Mesenchymal stem cell (in vitro differentiated cells and primary cell): ENCODE data around the gene DAG1.

Experiments used
- DNase-seq: peaks from one replicate; pipeline ENCODE4 v3.0.0-alpha.2; 2013
- H2AFZ ChIP-seq: one replicate; pipeline ENCODE4 v1.6.1; 2013; ENCODE audit warnings: low read depth, mild to moderate bottlenecking, control low read depth, inconsistent platforms, low read length, moderate library complexity
- H2AK5ac ChIP-seq: 2 replicates; pipeline ENCODE4 v1.6.1; 2013; ENCODE audit warnings: low read length, moderate library complexity, mild to moderate bottlenecking, inconsistent platforms; ENCODE audit not compliant: severe bottlenecking
- H2BK120ac ChIP-seq: one replicate; pipeline ENCODE4 v1.6.1; 2013; ENCODE audit warnings: low read depth, mild to moderate bottlenecking, inconsistent platforms, low read length, moderate library complexity
- H2BK12ac ChIP-seq, 2 experiments: one replicate each; pipeline ENCODE4 v1.6.1; 2013; ENCODE audit warnings: inconsistent platforms in 2 of 2, low read length in 2 of 2, mild to moderate bottlenecking in 2 of 2, moderate library complexity in 2 of 2, control low read depth in 1 of 2
- H2BK15ac ChIP-seq: one replicate; pipeline ENCODE4 v1.6.1; 2013; ENCODE audit warnings: mild to moderate bottlenecking, low read depth, inconsistent platforms; ENCODE audit not compliant: poor library complexity, severe bottlenecking
- H2BK5ac ChIP-seq: 2 replicates; pipeline ENCODE4 v1.6.1; 2013; ENCODE audit warnings: low read depth, mild to moderate bottlenecking, low read length, control low read depth, inconsistent platforms; ENCODE audit not compliant: poor library complexity, severe bottlenecking
- H3K14ac ChIP-seq, 2 experiments: one replicate each; pipeline ENCODE4 v1.6.1; 2013; ENCODE audit warnings: inconsistent platforms in 2 of 2, low read length in 2 of 2, control low read depth in 1 of 2, mild to moderate bottlenecking in 1 of 2, moderate library complexity in 1 of 2
- H3K18ac ChIP-seq, 2 experiments: one replicate each; pipeline ENCODE4 v1.6.1; 2013; ENCODE audit warnings: inconsistent platforms in 2 of 2, low read length in 2 of 2, control low read depth in 1 of 2, low read depth in 1 of 2, mild to moderate bottlenecking in 1 of 2
- H3K23ac ChIP-seq, 2 experiments: one replicate each; pipeline ENCODE4 v1.6.1; 2013; ENCODE audit warnings: inconsistent platforms in 2 of 2, low read length in 2 of 2, mild to moderate bottlenecking in 2 of 2, moderate library complexity in 2 of 2, control low read depth in 1 of 2
- H3K27ac ChIP-seq: 2 replicates; pipeline ENCODE4 v1.5.1; 2013; ENCODE audit warnings: mild to moderate bottlenecking, moderate library complexity, low read length, control low read depth, inconsistent platforms; ENCODE audit not compliant: poor library complexity, severe bottlenecking
- H3K27me3 ChIP-seq, 2 experiments: 2 replicates each; pipeline versions ENCODE4 v1.6.1 to v1.7.0; 2013; ENCODE audit warnings: low read length in 2 of 2, mild to moderate bottlenecking in 2 of 2, moderate library complexity in 2 of 2, control low read depth in 1 of 2, inconsistent platforms in 1 of 2; ENCODE audit not compliant: control insufficient read depth in 1 of 2, insufficient read depth in 1 of 2
- H3K36me3 ChIP-seq, 2 experiments: 2 replicates each; pipeline versions ENCODE4 v1.6.1 to v1.7.0; 2013; ENCODE audit warnings: low read length in 2 of 2, control low read depth in 1 of 2, inconsistent platforms in 1 of 2, low read depth in 1 of 2, mild to moderate bottlenecking in 1 of 2; ENCODE audit not compliant: insufficient read depth in 2 of 2, control insufficient read depth in 1 of 2
- H3K4ac ChIP-seq, 2 experiments: one replicate each; pipeline ENCODE4 v1.6.1; 2013; ENCODE audit warnings: inconsistent platforms in 2 of 2, low read length in 2 of 2, mild to moderate bottlenecking in 2 of 2, moderate library complexity in 2 of 2, control low read depth in 1 of 2, low read depth in 1 of 2
- H3K4me1 ChIP-seq: 2 replicates; pipeline ENCODE4 v1.6.1; 2013; ENCODE audit warnings: low read depth, low read length, control low read depth; ENCODE audit not compliant: control insufficient read depth, insufficient read depth
- H3K4me2 ChIP-seq: 2 replicates; pipeline ENCODE4 v1.6.1; 2013; ENCODE audit warnings: low read length, mild to moderate bottlenecking, inconsistent platforms; ENCODE audit not compliant: poor library complexity, severe bottlenecking
- H3K4me3 ChIP-seq, 2 experiments: 2 replicates each; pipeline versions ENCODE4 v1.5.1 to v1.7.0; 2013; ENCODE audit warnings: low read length in 2 of 2, mild to moderate bottlenecking in 2 of 2, control low read depth in 1 of 2, low read depth in 1 of 2; ENCODE audit not compliant: insufficient read depth in 1 of 2
- H3K79me1 ChIP-seq: replicated peaks from 2 replicates; pipeline ENCODE4 v1.6.1; 2013; ENCODE audit warnings: mild to moderate bottlenecking, control low read depth, low read length, inconsistent platforms; ENCODE audit not compliant: poor library complexity, severe bottlenecking
- H3K9ac ChIP-seq: 2 replicates; pipeline ENCODE4 v1.7.0; 2013; ENCODE audit warnings: mild to moderate bottlenecking, low read length, moderate library complexity
- H3K9me3 ChIP-seq: 2 replicates; pipeline ENCODE4 v1.7.0; 2013; ENCODE audit warnings: mild to moderate bottlenecking, low read length; ENCODE audit not compliant: control insufficient read depth
- H4K8ac ChIP-seq: one replicate; pipeline ENCODE4 v1.6.1; 2013; ENCODE audit warnings: inconsistent platforms, mild to moderate bottlenecking, low read length, moderate library complexity
- H4K91ac ChIP-seq: one replicate; pipeline ENCODE4 v1.6.1; 2013; ENCODE audit warnings: mild to moderate bottlenecking, low read length, inconsistent platforms
- WGBS: methylation state at CpG from one replicate; pipeline ENCODE4 v1.1.7; 2013; ENCODE audit warnings: mixed read lengths; 5-methylcytosine and 5-hydroxymethylcytosine counted together

Gene DAG1

GRCh38 chr3:49462222-49462621 lies 7.8 kb upstream of the DAG1 start:
- H3K4me3 ChIP-seq = no peak overlapping the region
- H2BK5ac ChIP-seq = no peak overlapping the region
- no peak overlapping the region for H3K4me2 ChIP-seq
- no peak overlapping the region for H3K27ac ChIP-seq
- peak overlapping the region; percentile 47 for H3K9ac ChIP-seq
- H3K23ac ChIP-seq = no peak overlapping the region
- no peak overlapping the region for H3K4ac ChIP-seq
- 54% methylated on average over 3 of the region's 3 CpGs for WGBS
- no peak overlapping the region for H3K14ac ChIP-seq
- no peak overlapping the region for H4K8ac ChIP-seq
- peaks cover 0 to 3% of the 10 kb centered on the region in 2 experiments for H3K27me3 ChIP-seq
- H2AFZ ChIP-seq = no peak overlapping the region
- H2BK15ac ChIP-seq = no peak overlapping the region
- peaks cover 14% of the 10 kb centered on the region for H3K4me1 ChIP-seq
- no peaks in the 10 kb centered on the region for H3K79me1 ChIP-seq
- no peak overlapping the region for H4K91ac ChIP-seq
- H2BK12ac ChIP-seq = no peak overlapping the region
- no peak overlapping the region for H3K18ac ChIP-seq
- DNase-seq = peak; percentile 73
- H3K36me3 ChIP-seq = no peaks in the 10 kb centered on the region
- H3K9me3 ChIP-seq = no peaks in the 10 kb centered on the region
- H2AK5ac ChIP-seq = no peak overlapping the region
- no peak overlapping the region for H2BK120ac ChIP-seq

GRCh38 chr3:49465270-49466034 lies 4.6 kb upstream of the DAG1 start:
- Histone ChIP-seq H3K23ac (no peak overlapping the region), H3K27me3 (no peaks in the 10 kb centered on the region), H3K9me3 (no peaks in the 10 kb centered on the region), H3K36me3 (peaks cover 0 to 3% of the 10 kb centered on the region in 2 experiments), H2AK5ac (no peak overlapping the region), H2BK120ac (no peak overlapping the region), H2BK12ac (peak overlapping the region; percentile 2 to 59), H3K4me3 (no peak overlapping the region), H3K4ac (peak overlapping the region in 1 of 2 experiments; percentile 94), H3K18ac (peak overlapping the region; percentile 37 to 80), H3K27ac (no peak overlapping the region), H4K91ac (peak overlapping the region; percentile 74), H3K9ac (no peak overlapping the region), H3K4me2 (no peak overlapping the region), H3K4me1 (peaks cover 18% of the 10 kb centered on the region), H3K79me1 (no peaks in the 10 kb centered on the region), H3K14ac (no peak overlapping the region), H2AFZ (no peak overlapping the region), H2BK15ac (peak overlapping the region; percentile 86), H2BK5ac (no peak overlapping the region), H4K8ac (peak overlapping the region; percentile 78)
- DNase-seq = no peak
- WGBS = 87% methylated on average over 17 of the region's 18 CpGs

- H3K27me3 ChIP-seq = no peaks in the 10 kb centered on the region
- 98% methylated on average over 2 of the region's 2 CpGs for WGBS
- H3K79me1 ChIP-seq = no peaks in the 10 kb centered on the region
- DNase-seq = no peak
- no peak overlapping the region for H3K23ac ChIP-seq
- H2BK15ac ChIP-seq = peak overlapping the region; percentile 86
- no peak overlapping the region for H4K91ac ChIP-seq
- H2AK5ac ChIP-seq = no peak overlapping the region
- H4K8ac ChIP-seq = peak overlapping the region; percentile 78
- no peaks in the 10 kb centered on the region for H3K9me3 ChIP-seq
- H3K18ac ChIP-seq = no peak overlapping the region
- peak overlapping the region in 1 of 2 experiments; percentile 94 for H3K4ac ChIP-seq
- no peak overlapping the region for H3K9ac ChIP-seq
- H3K4me2 ChIP-seq = no peak overlapping the region
- H3K4me1 ChIP-seq = peaks cover 17% of the 10 kb centered on the region
- H2AFZ ChIP-seq = no peak overlapping the region
- no peak overlapping the region for H3K14ac ChIP-seq
- peak overlapping the region; percentile 2 to 59 for H2BK12ac ChIP-seq
- H3K27ac ChIP-seq = no peak overlapping the region
- H3K36me3 ChIP-seq = peaks cover 0 to 3% of the 10 kb centered on the region in 2 experiments
- H2BK120ac ChIP-seq = no peak overlapping the region
- H2BK5ac ChIP-seq = no peak overlapping the region
- H3K4me3 ChIP-seq = no peak overlapping the region
Observed at GRCh38 chr3:49466085-49466484, 4.0 kb upstream of the DAG1 start.

GRCh38 chr3:49469037-49469935 lies 781 bp upstream of the DAG1 start:
- peaks cover 2% of the 10 kb centered on the region for H3K79me1 ChIP-seq
- no peak overlapping the region for H2BK5ac ChIP-seq
- peak; percentile 90 for DNase-seq
- peak overlapping the region; percentile 52 for H3K4me2 ChIP-seq
- H3K9me3 ChIP-seq = no peaks in the 10 kb centered on the region
- H3K27ac ChIP-seq = peak overlapping the region; percentile 92
- H3K14ac ChIP-seq = peak overlapping the region in 1 of 2 experiments; percentile 96
- H2BK120ac ChIP-seq = peak overlapping the region; percentile 20
- H3K36me3 ChIP-seq = peaks cover 0 to 3% of the 10 kb centered on the region in 2 experiments
- peak overlapping the region; percentile 15 to 74 for H3K4me3 ChIP-seq
- no peaks in the 10 kb centered on the region for H3K27me3 ChIP-seq
- 5% methylated on average over 22 of the region's 23 CpGs for WGBS
- H4K91ac ChIP-seq = peak overlapping the region; percentile 71
- peak overlapping the region; percentile 90 for H3K9ac ChIP-seq
- peak overlapping the region in 1 of 2 experiments; percentile 14 for H3K23ac ChIP-seq
- peak overlapping the region; percentile 9 for H2AK5ac ChIP-seq
- H3K4ac ChIP-seq = peak overlapping the region; percentile 62 to 82
- H4K8ac ChIP-seq = peak overlapping the region; percentile 77
- H2BK15ac ChIP-seq = peak overlapping the region; percentile 79
- peak overlapping the region; percentile 78 to 80 for H3K18ac ChIP-seq
- H2AFZ ChIP-seq = peak overlapping the region; percentile 89
- H3K4me1 ChIP-seq = peaks cover 13% of the 10 kb centered on the region
- H2BK12ac ChIP-seq = peak overlapping the region; percentile 76 to 99
